ENCODE measurements around the gene C11orf86.
"Not testable (repeated sequence)": the region's sequence is repeated elsewhere in the genome, so short reads cannot be mapped to it uniquely, and the experiment has no call there.

The C11orf86 gene

GRCh38 chr11:66974724-66975404 lies at the start of gene C11orf86:
Gene C11orf86, plus strand, starts transcription at chr11:66975304. Its CDS starts 59 bp downstream, at chr11:66975363.
- DNase-seq (ENCODE audit: low read depth), result no peak

GRCh38 chr11:66929753-66930152 lies 45.4 kb upstream of the C11orf86 start:
- DNase-seq (ENCODE audit: low read depth), result no peak

- DNase-seq (ENCODE audit: low read depth), result no peak
These were observed 42.6 kb upstream of the C11orf86 start for GRCh38 chr11:66932543-66932942.

GRCh38 chr11:66933531-66933930 lies 41.6 kb upstream of the C11orf86 start:
- peak; percentile 52 for DNase-seq (ENCODE audit: low read depth)

- DNase-seq (ENCODE audit: low read depth), result peak; percentile 48
These were observed 39.9 kb upstream of the C11orf86 start for GRCh38 chr11:66934950-66935779.

GRCh38 chr11:66936311-66936711 lies 38.8 kb upstream of the C11orf86 start:
- DNase-seq (ENCODE audit: low read depth), result peak; percentile 88

- DNase-seq (ENCODE audit: low read depth), result no peak
These were observed 37.8 kb upstream of the C11orf86 start for GRCh38 chr11:66937193-66937733.

- DNase-seq (ENCODE audit: low read depth), result no peak
These were observed 36.4 kb upstream of the C11orf86 start for GRCh38 chr11:66938582-66939135.

GRCh38 chr11:66950112-66950535 lies 25.0 kb upstream of the C11orf86 start:
- DNase-seq (ENCODE audit: low read depth), result peak; percentile 87

- no peak for DNase-seq (ENCODE audit: low read depth)
These were observed 24.0 kb upstream of the C11orf86 start for GRCh38 chr11:66951135-66951534.

GRCh38 chr11:66951927-66952337 lies 23.2 kb upstream of the C11orf86 start:
- peak; percentile 51 for DNase-seq (ENCODE audit: low read depth)

- no peak for DNase-seq (ENCODE audit: low read depth)
These were observed 21.8 kb upstream of the C11orf86 start for GRCh38 chr11:66953081-66953833.

- peak; percentile 79 for DNase-seq (ENCODE audit: low read depth)
These were observed 18.3 kb upstream of the C11orf86 start for GRCh38 chr11:66956689-66957290.

GRCh38 chr11:66957971-66958231 lies 17.2 kb upstream of the C11orf86 start:
- no peak for DNase-seq (ENCODE audit: low read depth)

- DNase-seq (ENCODE audit: low read depth), result peak; percentile 100
These were observed 16.7 kb upstream of the C11orf86 start, which contains the start of gene PC for GRCh38 chr11:66958232-66958955. Gene PC, minus strand, starts transcription at chr11:66958383. Its CDS starts 86,224 bp downstream, at chr11:66872159.

GRCh38 chr11:66958956-66959274 lies 16.2 kb upstream of the C11orf86 start:
- DNase-seq (ENCODE audit: low read depth), result no peak

- DNase-seq (ENCODE audit: low read depth), result not testable (repeated sequence)
These were observed 13.4 kb upstream of the C11orf86 start for GRCh38 chr11:66961691-66962213.

GRCh38 chr11:66962247-66962646 lies 12.9 kb upstream of the C11orf86 start:
- no peak for DNase-seq (ENCODE audit: low read depth)

- no peak for DNase-seq (ENCODE audit: low read depth)
These were observed 12.3 kb upstream of the C11orf86 start for GRCh38 chr11:66962801-66963200.

- no peak for DNase-seq (ENCODE audit: low read depth)
These were observed 10.6 kb upstream of the C11orf86 start for GRCh38 chr11:66964495-66964894.

- DNase-seq (ENCODE audit: low read depth), result no peak
These were observed 8.8 kb upstream of the C11orf86 start for GRCh38 chr11:66966351-66966750.
